Measurements from ENCODE around the gene RASGRP4. TPM values are rescaled to one million over a fixed set of nuclear protein-coding genes. Genes with fewer than 3 reads are reported as not detected.

Gene RASGRP4
- total and polyA plus RNA-seq, 2 experiments from 2014 or later: 0.35 to 0.80 TPM

- Histone ChIP-seq H3K36me3 (no peaks in the 10 kb centered on the region), H3K9me3 (ENCODE audit: low read depth) (no peaks in the 10 kb centered on the region), H3K4me1 (ENCODE audit: low read depth) (no peaks in the 10 kb centered on the region), H3K4me3 (no peak overlapping the region), H3K27me3 (no peaks in the 10 kb centered on the region), H3K27ac (no peak overlapping the region)
- DNase-seq (ENCODE audit: low read depth in 1 of 2, low spot score in 1 of 2): no peak
- TF ChIP-seq CTCF (IDR thresholded peaks at IDR 0.05; ENCODE audit: low read depth, low read length): no peak
These were observed 25.6 kb upstream of the RASGRP4 start for GRCh38 chr19:38451629-38452028.

- H3K36me3 ChIP-seq: no peaks in the 10 kb centered on the region
- TF ChIP-seq CTCF (IDR thresholded peaks at IDR 0.05; ENCODE audit: low read depth, low read length): no peak
These were observed 25.0 kb upstream of the RASGRP4 start for GRCh38 chr19:38451036-38451435.

DNA sequence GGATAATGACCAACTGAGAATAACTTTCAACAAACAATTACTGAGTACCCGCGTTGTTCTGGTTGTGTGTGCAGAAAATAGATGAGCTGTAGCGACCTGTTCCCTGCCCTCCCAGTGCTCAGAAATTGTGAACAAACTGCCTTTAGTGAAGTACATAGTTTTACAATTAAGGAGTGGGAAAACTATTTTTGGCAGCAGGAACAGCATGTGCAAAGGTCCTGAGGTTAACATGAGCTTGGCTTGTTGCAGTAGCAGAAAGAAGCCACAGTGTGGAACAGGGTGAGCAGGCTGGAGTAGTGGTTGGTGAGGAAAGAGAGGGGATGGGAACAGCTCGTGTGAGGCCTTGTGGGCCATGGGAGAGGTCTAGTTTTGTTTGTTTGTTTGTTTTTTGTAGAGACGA, 23.5 kb upstream of the RASGRP4 start:
- DNase-seq (ENCODE audit: low read depth in 1 of 2, low spot score in 1 of 2): no peak
- H3K27me3 ChIP-seq: no peaks in the 10 kb centered on the region
- TF ChIP-seq CTCF (IDR thresholded peaks at IDR 0.05; ENCODE audit: low read depth, low read length): no peak
- H3K27ac ChIP-seq: no peak overlapping the region
- H3K4me3 ChIP-seq: no peak overlapping the region
- H3K9me3 ChIP-seq (ENCODE audit: low read depth): no peaks in the 10 kb centered on the region
- no peaks in the 10 kb centered on the region for H3K4me1 ChIP-seq (ENCODE audit: low read depth)
- no peaks in the 10 kb centered on the region for H3K36me3 ChIP-seq

More at GRCh38 chr19:38451036-38451435, 25.0 kb upstream of the RASGRP4 start:
- Histone ChIP-seq H3K4me1 (ENCODE audit: low read depth) (no peaks in the 10 kb centered on the region), H3K27ac (no peak overlapping the region), H3K4me3 (no peak overlapping the region), H3K27me3 (no peaks in the 10 kb centered on the region), H3K9me3 (ENCODE audit: low read depth) (no peaks in the 10 kb centered on the region)
- DNase-seq (ENCODE audit: low read depth in 1 of 2, low spot score in 1 of 2): no peak

DNA sequence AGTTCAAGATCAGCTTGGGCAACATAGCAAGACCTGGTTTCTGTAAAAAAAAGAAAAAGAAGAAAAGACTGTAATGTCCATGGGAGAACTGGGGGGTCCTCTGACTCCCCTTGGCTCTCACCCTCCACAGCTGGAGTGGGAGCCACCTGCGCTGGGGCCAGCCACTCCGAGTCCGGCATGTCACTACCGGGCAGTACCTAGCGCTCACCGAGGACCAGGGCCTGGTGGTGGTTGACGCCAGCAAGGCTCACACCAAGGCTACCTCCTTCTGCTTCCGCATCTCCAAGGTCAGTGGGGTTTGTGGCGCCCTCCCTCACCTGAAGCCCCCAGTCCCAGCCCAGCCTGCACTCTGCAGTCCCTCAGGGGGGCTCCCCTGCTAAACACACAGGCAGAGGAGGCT, 22.2 kb upstream of the RASGRP4 start:
- no peak for TF ChIP-seq CTCF (IDR thresholded peaks at IDR 0.05; ENCODE audit: low read depth, low read length)
- no peak overlapping the region for H3K4me3 ChIP-seq
- DNase-seq (ENCODE audit: low read depth in 1 of 2, low spot score in 1 of 2): no peak
- no peak overlapping the region for H3K27ac ChIP-seq
- no peaks in the 10 kb centered on the region for H3K4me1 ChIP-seq (ENCODE audit: low read depth)
- H3K9me3 ChIP-seq (ENCODE audit: low read depth): no peaks in the 10 kb centered on the region
- H3K36me3 ChIP-seq: no peaks in the 10 kb centered on the region
- H3K27me3 ChIP-seq: no peaks in the 10 kb centered on the region

DNA sequence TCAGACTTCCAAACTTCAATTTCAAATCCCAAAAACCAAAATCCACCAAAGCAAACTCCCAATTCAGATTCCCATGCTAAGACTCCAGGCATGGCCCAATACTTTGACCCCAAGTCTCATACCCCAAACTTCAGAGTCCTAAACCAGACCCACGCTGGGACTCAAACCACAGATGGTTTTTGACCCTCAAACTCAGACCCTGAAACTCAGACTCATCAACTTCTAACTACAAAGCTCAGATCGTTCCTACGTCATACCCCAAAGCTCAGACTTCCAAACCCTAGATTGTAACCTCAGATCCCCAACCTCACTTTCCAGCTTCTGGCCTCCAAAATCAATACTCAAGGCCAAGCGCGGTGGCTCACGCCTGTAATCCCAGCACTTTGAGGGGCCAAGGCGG, 19.3 kb upstream of the RASGRP4 start:
- DNase-seq (ENCODE audit: low read depth in 1 of 2, low spot score in 1 of 2): no peak
- Histone ChIP-seq H3K36me3 (no peaks in the 10 kb centered on the region), H3K27ac (no peak overlapping the region), H3K27me3 (no peaks in the 10 kb centered on the region), H3K4me1 (ENCODE audit: low read depth) (no peaks in the 10 kb centered on the region), H3K9me3 (ENCODE audit: low read depth) (no peaks in the 10 kb centered on the region), H3K4me3 (no peak overlapping the region)
- TF ChIP-seq CTCF (IDR thresholded peaks at IDR 0.05; ENCODE audit: low read depth, low read length): no peak

- no peak overlapping the region for H3K4me3 ChIP-seq
- no peaks in the 10 kb centered on the region for H3K4me1 ChIP-seq (ENCODE audit: low read depth)
- H3K27ac ChIP-seq: no peak overlapping the region
- no peak for DNase-seq (ENCODE audit: low read depth in 1 of 2, low spot score in 1 of 2)
- TF ChIP-seq CTCF (IDR thresholded peaks at IDR 0.05; ENCODE audit: low read depth, low read length): no peak
- no peaks in the 10 kb centered on the region for H3K9me3 ChIP-seq (ENCODE audit: low read depth)
- H3K27me3 ChIP-seq: no peaks in the 10 kb centered on the region
- H3K36me3 ChIP-seq: no peaks in the 10 kb centered on the region
These were observed 18.0 kb upstream of the RASGRP4 start for GRCh38 chr19:38444026-38444425.

All from cardiac muscle cell (in vitro differentiated cells and primary cell).